Heart right ventricle (tissue), 16 donors: ENCODE measurements around the gene ARHGEF10L. TPM values are rescaled to one million over a fixed set of nuclear protein-coding genes. Genes with fewer than 3 reads are reported as not detected.

Source experiments
- ATAC-seq, 8 donors: fragments of 200-7000 bp; cut with Tn5 transposase; one replicate each; pipeline ENCODE4 v1.9.1; 2020; ENCODE audit warnings: mild to moderate bottlenecking in 8 of 8, moderate library complexity in 8 of 8, moderate number of reproducible peaks in 1 of 8
- DNase-seq, 2 donors: peaks; one replicate each; pipeline ENCODE4 v3.0.0-alpha.2; 2020
- H3K27ac ChIP-seq, 10 donors: fragments of 200-600 bp; sonication (generic) in 2 of 10; one replicate each; pipeline versions ENCODE4 v1.5.0 to v1.8.0; 2020 to 2022; ENCODE audit warnings: mild to moderate bottlenecking in 3 of 10
- H3K27me3 ChIP-seq, 7 donors: fragments of 200-600 bp; one replicate each; pipeline ENCODE4 v1.8.0; 2021 to 2022; ENCODE audit warnings: mild to moderate bottlenecking in 2 of 7
- H3K36me3 ChIP-seq, 9 donors: fragments of 200-600 bp; sonication (generic) in 1 of 9; one replicate each; pipeline versions ENCODE4 v1.5.0 to v1.8.0; 2020 to 2022; ENCODE audit warnings: mild to moderate bottlenecking in 2 of 9
- H3K4me1 ChIP-seq, 9 donors: fragments of 200-600 bp; sonication (generic) in 1 of 9; one replicate each; pipeline versions ENCODE4 v1.5.0 to v1.8.0; 2020 to 2022; ENCODE audit warnings: mild to moderate bottlenecking in 4 of 9
- H3K4me3 ChIP-seq, 10 donors: fragments of 200-600 bp; sonication (generic) in 2 of 10; one replicate each; pipeline versions ENCODE4 v1.5.0 to v1.8.0; 2020 to 2022; ENCODE audit warnings: mild to moderate bottlenecking in 7 of 10, moderate library complexity in 2 of 10
- H3K9me3 ChIP-seq, 11 donors: fragments of 200-600 bp in 10 of 11; sonication (generic) in 2 of 11; one replicate each; pipeline versions ENCODE4 v1.5.0 to v1.8.0; 2013 to 2022; ENCODE audit warnings: mild to moderate bottlenecking in 2 of 11, control low read depth in 1 of 11, moderate library complexity in 1 of 11
- WGBS, 2 donors: extraction: QIAGEN DNeasy Blood & Tissue Kit; methylation state at CpG; one replicate each; pipeline ENCODE4 v1.1.7; 2013; ENCODE audit warnings: inconsistent platforms in 1 of 2; 5-methylcytosine and 5-hydroxymethylcytosine counted together
- intact Hi-C, 10 donors: fragments of 100-400 bp; cut with DNase I; formaldehyde crosslinking; loops; one replicate each; pipeline versions ENCODE4 v1.11.1 to v1.14.2; 2022
- polyA plus RNA-seq, 2 donors: library from polyadenylated mRNA; stranded (reverse); fragments of 200-250 nt; gene quantifications; one replicate each; pipeline ENCODE4 v1.2.3, GENCODE V29; 2013
- total RNA-seq, 10 donors: library from RNA; stranded (reverse); fragmentation: NEBNext Ultra II Directional in 3 of 10; extraction: Animal tissue kit (Norgen Biotek cat#: 25700) in 3 of 10; gene quantifications; one replicate each; pipeline versions ENCODE4 v1.2.1 to v1.2.4, GENCODE V29; 2021 to 2023
- TF ChIP-seq, protein P1 (sequence below), 9 donors: fragments of 200-600 bp; sonication (generic) in 2 of 9; IDR thresholded peaks; one replicate each; pipeline versions ENCODE4 v1.5.0 to v1.8.0; 2021 to 2022; ENCODE audit warnings: antibody characterized with exemption in 9 of 9, mild to moderate bottlenecking in 5 of 9, moderate library complexity in 1 of 9
- donor health status: Arrhythmogenic right ventricular cardiomyopathy.
- donor health status: ischemic (EF 13 %, LVEDD 7.1; RV severe dilation, severe dysfunction).
- donor health status: healthy with polysubstance abuse.
- donor health status: DM: no; HTN: yes; CAD: no.
- donor health status: DM: no; HTN: no; CAD: no.
- donor health status: ischemic (EF 25% LVEDD 6.9; RV normal size, moderate dysfunction).
- donor health status: ischemic (EF 25% LVEDD 5.7; RV mildly dilated, moderate dysfunction).
- donor health status: healthy.
- donor health status: DM: yes; HTN: yes; CAD: no.
- donor health status: Ischemic cardiomyopathy.
- donor health status: ischemic (EF 35%, LVEDD 5.7; RV mildly dilated, moderate dysfunction).
- donor health status: nonischemic (EF 11% LVEDD 7.7; RV severe dilation, severe dysfunction).
- donor health status: DM: yes; HTN: yes; CAD: no.
- donor health status: PGD.
- donor health status: ischemic (EF 29% LVEDD 5.4; RV normal size, mild dysfunction).
- donor health status: nonischemic (EF 23%, LVEDD 6.1; RV moderate dilation, normal function).

ARHGEF10L gene
- total and polyA plus RNA-seq, 12 donors: 45.4 to 68.4 (median 50.6) TPM

DNA sequence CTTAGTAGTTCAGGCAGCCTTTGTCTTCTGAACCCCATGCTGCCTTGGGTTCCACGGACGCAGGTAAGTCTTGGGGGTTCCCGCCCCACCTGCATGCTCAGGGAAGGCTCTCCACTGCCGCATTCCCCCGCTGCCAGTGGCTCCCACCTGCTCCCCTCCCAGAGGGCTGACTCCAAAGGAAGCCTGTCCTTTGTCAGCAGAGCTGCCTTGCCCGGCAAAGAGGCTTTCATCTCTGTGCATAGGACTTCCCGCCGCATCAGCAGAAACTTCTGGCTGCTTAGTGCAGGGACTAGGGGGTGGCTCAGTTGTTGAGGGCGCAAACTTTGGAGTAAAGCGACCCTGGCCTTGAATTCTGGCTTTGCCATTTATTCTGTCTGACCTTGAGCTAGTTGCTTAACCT lies 190.4 kb downstream of the ARHGEF10L start:
- Histone ChIP-seq H3K4me3 (no peak overlapping the region), H3K27ac (no peak overlapping the region), H3K4me1 (no peaks in the 10 kb centered on the region), H3K36me3 (no peaks in the 10 kb centered on the region), H3K9me3 (peaks cover 0 to 3% (median 0%) of the 10 kb centered on the region in 11 donors), H3K27me3 (peaks cover 0 to 29% (median 7%) of the 10 kb centered on the region in 7 donors)
- DNase-seq: no peak
- intact Hi-C loops: no loop called here
- ATAC-seq: no peak
- WGBS, 2 donors: 58 to 69% methylated on average over 10 of the region's 10 CpGs
- TF ChIP-seq, protein P1, sequence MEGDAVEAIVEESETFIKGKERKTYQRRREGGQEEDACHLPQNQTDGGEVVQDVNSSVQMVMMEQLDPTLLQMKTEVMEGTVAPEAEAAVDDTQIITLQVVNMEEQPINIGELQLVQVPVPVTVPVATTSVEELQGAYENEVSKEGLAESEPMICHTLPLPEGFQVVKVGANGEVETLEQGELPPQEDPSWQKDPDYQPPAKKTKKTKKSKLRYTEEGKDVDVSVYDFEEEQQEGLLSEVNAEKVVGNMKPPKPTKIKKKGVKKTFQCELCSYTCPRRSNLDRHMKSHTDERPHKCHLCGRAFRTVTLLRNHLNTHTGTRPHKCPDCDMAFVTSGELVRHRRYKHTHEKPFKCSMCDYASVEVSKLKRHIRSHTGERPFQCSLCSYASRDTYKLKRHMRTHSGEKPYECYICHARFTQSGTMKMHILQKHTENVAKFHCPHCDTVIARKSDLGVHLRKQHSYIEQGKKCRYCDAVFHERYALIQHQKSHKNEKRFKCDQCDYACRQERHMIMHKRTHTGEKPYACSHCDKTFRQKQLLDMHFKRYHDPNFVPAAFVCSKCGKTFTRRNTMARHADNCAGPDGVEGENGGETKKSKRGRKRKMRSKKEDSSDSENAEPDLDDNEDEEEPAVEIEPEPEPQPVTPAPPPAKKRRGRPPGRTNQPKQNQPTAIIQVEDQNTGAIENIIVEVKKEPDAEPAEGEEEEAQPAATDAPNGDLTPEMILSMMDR (IDR thresholded peaks at IDR 0.05): no peak

DNA sequence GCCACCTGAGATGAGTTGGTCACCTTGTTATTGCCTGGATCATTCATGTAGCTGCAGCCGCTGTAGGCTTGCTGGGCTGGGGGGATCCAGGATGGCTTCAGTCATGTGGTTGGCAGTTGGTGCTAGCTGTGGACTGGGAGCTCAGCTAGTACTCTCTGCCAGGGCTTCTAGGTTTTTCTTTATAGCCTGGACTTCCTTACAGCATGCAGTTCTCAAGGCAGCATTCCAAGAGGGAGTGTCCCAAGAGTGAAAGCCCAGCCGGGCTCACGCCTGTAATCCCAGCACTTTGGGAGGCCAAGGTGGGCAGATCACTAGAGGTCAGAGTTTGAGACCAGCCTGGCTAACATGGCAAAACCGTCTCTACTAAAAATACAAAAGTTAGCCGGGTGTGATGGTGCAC lies 192.0 kb downstream of the ARHGEF10L start:
- WGBS, 2 donors: 75% methylated on average over 5 of the region's 5 CpGs
- no peak overlapping the region for H3K4me3 ChIP-seq
- no peak for DNase-seq
- H3K27ac ChIP-seq: no peak overlapping the region
- H3K36me3 ChIP-seq: no peaks in the 10 kb centered on the region
- intact Hi-C loops: no loop called here
- TF ChIP-seq, protein P1 (IDR thresholded peaks at IDR 0.05): no peak
- no peak for ATAC-seq
- H3K4me1 ChIP-seq: no peaks in the 10 kb centered on the region
- H3K9me3 ChIP-seq: peaks cover 0 to 3% (median 0%) of the 10 kb centered on the region in 11 donors
- H3K27me3 ChIP-seq: peaks cover 0 to 37% (median 10%) of the 10 kb centered on the region in 7 donors

DNA sequence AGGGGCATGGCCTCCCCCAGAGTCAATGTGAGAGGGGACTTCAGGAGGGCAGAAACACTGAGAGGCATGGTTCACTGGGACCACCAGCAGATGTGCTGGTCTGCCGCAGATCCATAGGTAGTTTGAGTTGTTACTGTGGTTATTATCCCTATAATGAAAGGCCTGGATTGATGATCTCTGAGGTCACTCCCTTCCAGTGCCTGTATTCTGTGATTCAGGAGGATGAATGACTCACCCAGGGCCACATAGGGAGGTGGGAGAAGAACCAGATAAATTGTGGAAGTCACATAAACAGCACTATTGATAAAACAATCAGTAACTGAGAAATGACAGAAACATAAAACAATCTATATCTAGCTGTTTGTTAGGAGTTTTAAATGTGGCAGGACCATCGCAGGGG lies 193.0 kb downstream of the ARHGEF10L start:
- ATAC-seq: no peak
- TF ChIP-seq, protein P1 (IDR thresholded peaks at IDR 0.05): no peak
- H3K9me3 ChIP-seq: peaks cover 0 to 3% (median 0%) of the 10 kb centered on the region in 11 donors

DNA sequence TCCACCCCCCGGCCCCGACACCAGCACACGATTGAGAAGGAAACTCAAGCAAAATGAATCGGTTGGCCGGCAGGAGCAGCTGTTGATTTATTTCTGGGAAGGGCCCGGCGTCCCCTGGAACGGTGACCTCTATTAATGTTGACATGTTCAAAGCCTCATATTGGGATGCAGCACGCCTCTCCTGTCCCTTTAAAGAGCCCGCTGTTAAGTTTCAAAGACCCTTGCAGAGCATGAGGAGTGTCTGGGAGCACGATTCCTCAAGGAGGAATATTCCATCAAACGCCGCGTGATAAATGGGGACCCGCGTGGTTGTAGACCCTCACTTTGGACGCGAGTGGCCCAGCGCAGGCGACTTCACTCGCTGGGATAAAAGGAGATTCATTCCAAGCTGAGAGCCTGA lies 194.2 kb downstream of the ARHGEF10L start:
- no peaks in the 10 kb centered on the region for H3K36me3 ChIP-seq
- no peaks in the 10 kb centered on the region for H3K4me1 ChIP-seq
- intact Hi-C loops: no loop called here
- H3K27me3 ChIP-seq: peaks cover 0 to 32% (median 9%) of the 10 kb centered on the region in 7 donors
- ATAC-seq (no peak), DNase-seq (no peak)
- 75 to 76% methylated on average over 21 of the region's 21 CpGs for WGBS, 2 donors
- TF ChIP-seq, protein P1 (IDR thresholded peaks at IDR 0.05): no peak
- H3K27ac ChIP-seq: no peak overlapping the region
- H3K4me3 ChIP-seq: no peak overlapping the region
- H3K9me3 ChIP-seq: no peaks in the 10 kb centered on the region

More for the DNA sequence above, 193.0 kb downstream of the ARHGEF10L start:
- DNase-seq: no peak
- peaks cover 0 to 32% (median 13%) of the 10 kb centered on the region in 7 donors for H3K27me3 ChIP-seq
- H3K27ac ChIP-seq: no peak overlapping the region
- H3K36me3 ChIP-seq: no peaks in the 10 kb centered on the region
- no peaks in the 10 kb centered on the region for H3K4me1 ChIP-seq
- H3K4me3 ChIP-seq: no peak overlapping the region
- WGBS, 2 donors: 69 to 95% methylated on average over 2 of the region's 2 CpGs
- intact Hi-C loops: no loop called here
